Ramos (cell line): Measurements from ENCODE around the gene TBC1D13.
"Not testable (repeated sequence)": the region's sequence is repeated elsewhere in the genome, so short reads cannot be mapped to it uniquely, and the experiment has no call there.

Source experiments
- in situ Hi-C: fragments of 300-500 bp; cut with MboI; formaldehyde crosslinking; loops from one replicate; pipeline ENCODE4 v1.14.3; 2022; ENCODE audit warnings: low sequenced_read_pairs; ENCODE audit not compliant: unreplicated experiment

TBC1D13 gene

DNA sequence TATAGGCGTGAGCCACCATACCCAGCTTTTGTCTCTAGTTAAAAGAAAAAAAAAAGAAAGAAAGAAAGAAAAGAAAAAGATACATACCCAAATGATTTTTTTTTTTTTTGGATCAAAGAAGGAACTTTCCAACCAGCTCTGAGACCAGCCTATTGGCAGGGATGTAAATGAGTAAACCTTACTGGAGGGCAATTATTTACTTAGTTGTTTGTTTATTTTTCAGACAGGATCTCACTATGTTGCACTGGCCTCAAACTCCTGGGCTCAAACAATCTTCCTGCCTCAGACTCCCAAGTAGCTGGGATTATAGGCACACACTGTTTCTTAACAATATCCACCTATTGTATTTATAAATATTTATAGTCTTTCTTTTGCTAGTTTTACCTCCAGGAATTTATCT is 53.5 kb downstream of the TBC1D13 start:
- in situ Hi-C loops = no loop called here

GRCh38 chr9:128841694-128842492 is 54.8 kb downstream of the TBC1D13 start:
- in situ Hi-C loops = no loop called here

GRCh38 chr9:128843171-128843570 is 56.1 kb downstream of the TBC1D13 start:
- in situ Hi-C loops = not testable (repeated sequence)

GRCh38 chr9:128845186-128845931 is 58.3 kb downstream of the TBC1D13 start:
- in situ Hi-C loops = no loop called here

DNA sequence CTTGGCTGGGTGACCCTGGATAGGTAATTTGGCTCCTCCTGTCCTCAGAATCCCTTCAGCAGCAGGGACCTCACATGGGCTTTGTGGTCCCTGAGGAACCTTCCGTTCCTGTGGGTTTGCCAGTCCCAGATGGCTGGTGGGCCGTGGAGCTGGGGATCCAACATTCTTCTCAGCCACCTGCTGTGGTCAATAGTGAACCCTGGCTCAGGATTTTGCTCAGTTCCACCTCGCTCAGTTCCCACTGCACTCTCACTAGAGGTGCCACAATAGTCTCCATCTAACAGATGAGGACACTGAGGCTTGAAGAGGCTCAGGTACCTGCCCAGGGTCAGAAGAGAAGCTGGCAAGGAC is 59.6 kb downstream of the TBC1D13 start:
- in situ Hi-C loops = no loop called here

DNA sequence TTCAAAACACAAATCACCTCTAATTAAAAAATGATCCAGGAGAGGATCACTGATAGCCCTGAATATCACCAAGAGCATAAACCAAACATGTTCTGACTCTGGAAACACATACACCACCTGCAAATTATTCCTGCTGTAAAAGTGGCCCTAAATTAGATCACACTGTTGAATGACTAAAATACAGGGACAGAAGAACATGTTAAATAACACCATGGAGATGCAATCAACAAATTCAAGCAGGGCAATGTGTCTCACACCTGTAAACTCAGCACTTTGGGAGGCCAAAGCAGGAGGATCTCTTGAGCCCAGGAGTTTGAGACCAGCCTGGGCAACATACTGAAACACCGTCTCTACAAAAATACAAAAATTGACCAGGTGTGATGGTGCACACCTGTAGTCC is 60.8 kb downstream of the TBC1D13 start:
- in situ Hi-C loops = no loop called here

DNA sequence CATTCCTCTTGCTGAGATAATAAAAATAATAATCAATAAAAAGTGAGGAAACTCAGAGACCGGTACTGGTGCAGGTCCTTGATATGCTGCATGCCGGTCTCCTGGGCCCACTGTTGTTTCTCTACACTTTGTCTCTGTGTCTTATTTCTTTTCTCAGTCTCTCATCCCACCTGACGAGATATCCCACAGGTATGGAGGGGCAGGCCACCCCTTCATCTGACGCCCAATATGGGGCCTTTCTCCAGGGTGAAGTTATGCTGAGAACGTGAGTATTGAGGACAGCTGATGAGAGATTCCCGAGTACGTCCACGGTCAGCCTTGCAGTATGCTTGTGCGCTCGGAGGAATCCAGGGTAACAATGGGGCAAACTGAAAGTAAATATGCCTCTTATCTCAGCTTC is 64.0 kb downstream of the TBC1D13 start:
- in situ Hi-C loops = not testable (repeated sequence)

GRCh38 chr9:128851779-128852600 is 64.9 kb downstream of the TBC1D13 start:
- in situ Hi-C loops = not testable (repeated sequence)

- in situ Hi-C loops = not testable (repeated sequence)
These were observed 65.6 kb downstream of the TBC1D13 start for GRCh38 chr9:128852646-128853045.

DNA sequence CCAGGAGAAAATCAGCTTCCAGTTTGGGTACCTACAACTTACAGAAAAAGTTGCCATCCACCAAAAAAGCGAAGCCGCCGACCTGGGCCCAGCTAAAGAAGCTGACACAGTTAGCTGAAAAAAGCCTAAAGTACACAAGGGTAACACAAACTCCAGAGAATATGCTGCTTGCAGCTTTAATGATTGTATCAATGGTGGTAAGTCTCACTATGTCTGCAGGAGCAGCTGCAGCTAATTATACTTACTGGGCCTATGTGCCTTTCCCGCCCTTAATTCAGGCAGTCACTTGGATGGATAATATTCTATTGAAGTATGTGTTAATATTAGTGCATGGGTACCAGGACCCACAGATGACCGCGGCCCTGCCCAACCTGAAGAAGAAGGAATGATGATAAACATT is 67.4 kb downstream of the TBC1D13 start:
- in situ Hi-C loops = not testable (repeated sequence)

- in situ Hi-C loops = not testable (repeated sequence)
These were observed 71.4 kb downstream of the TBC1D13 start for GRCh38 chr9:128858476-128858875.
